HG03025 (cell line): ENCODE measurements around the gene LY6G5C.

Experiments used
- ATAC-seq: cut with Tn5 transposase; IDR thresholded peaks from one replicate; pipeline ENCODE4 v1.9.1; 2021; ENCODE audit warnings: mild to moderate bottlenecking, moderate library complexity; ENCODE audit not compliant: unreplicated experiment, low FRiP score

LY6G5C gene

GRCh38 chr6:31663126-31663960 is 17.5 kb downstream of the LY6G5C start:
- no peak for ATAC-seq

GRCh38 chr6:31662124-31662723 is 18.6 kb downstream of the LY6G5C start:
- no peak for ATAC-seq

DNA sequence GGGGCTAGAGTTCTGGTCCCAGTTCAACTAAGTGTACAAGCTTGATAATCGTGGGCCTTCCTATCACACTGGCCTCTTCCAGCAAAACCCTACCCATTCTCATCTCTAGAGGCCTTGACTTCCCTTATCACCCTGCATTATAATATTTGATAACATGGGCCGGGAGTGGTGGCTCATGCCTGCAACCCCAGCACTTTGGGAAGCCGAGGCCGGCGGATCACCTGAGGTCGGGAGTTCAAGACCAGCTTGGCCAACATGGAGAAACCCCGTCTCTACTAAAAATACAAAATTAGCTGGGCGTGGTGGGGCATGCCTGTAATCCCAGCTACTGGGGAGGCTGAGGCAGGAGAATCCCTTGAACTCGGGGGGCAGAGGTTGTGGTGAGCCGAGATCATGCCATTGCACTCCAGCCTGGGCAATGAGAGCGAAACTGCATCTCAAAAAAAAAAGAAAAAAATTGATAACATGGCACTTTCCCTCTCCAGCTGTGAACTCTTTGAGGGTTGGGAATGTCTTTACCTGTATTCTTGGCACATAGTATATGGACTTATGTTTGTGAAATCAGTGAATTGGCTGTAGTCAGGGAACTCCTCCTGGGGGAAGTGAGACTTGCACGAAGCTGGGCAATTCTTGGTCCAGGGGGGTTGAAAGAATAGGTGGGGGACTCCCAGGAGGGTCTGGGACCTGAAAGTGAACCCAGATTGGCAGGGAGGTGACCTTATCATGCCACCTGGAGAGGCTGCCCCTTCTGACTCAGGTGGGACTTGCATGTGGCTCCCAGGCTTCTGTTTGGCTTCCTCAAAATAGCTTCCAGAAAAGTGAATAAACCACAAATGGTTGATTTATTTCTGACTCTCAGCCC is 19.4 kb downstream of the LY6G5C start:
- no peak for ATAC-seq

DNA sequence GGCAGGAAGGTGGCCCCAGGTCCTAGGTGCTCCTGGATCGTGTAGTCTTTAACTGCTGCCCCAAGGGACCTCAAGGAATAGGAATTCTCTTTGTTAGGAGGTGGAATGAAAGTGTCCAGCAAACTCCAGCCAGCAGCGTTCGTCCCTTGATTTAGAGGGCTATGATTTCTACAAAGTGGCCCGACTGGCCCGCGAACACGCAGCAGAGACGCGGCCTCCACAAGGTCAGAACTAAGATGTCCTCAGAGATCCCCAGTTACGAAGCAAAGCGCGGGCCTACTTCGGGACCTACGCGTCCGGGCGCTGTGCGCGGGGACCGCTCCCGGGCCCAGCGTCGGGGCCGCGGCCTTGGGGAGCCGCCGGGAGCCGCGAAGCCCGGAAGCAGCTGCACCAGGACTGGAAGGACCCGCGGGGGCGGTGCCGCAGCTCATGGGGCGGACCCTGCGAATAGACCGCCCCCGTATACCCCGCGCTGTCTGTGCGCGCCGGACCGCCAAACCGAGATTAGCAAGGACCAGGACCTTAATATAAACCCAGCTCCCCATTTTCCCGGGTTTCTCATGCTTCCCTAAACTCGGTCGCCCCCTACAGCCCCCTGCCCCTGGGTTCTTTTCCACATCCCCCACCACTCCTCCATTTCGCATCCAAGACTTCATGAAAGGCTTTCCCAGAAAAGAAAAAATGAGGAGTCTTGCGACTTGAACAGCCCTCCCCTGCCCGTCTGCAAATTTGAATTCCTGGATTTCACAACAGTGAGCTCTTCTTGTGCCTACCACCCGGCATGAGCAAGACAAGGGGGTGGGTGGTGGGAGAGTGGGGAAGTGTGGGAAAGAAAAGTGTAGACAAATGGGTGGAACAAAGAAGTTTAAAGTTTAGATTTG is 20.2 kb downstream of the LY6G5C start, which contains the start of gene C6orf47:
C6orf47 (minus strand) TSS at position 398 of the 881 bp plus-strand sequence. CDS start 831 bp downstream, outside the sequence.
- peak; percentile 37 for ATAC-seq

GRCh38 chr6:31659649-31660380 is 21.1 kb downstream of the LY6G5C start:
- ATAC-seq, result no peak

- no peak for ATAC-seq
Measured at GRCh38 chr6:31658983-31659648, 21.8 kb downstream of the LY6G5C start.

DNA sequence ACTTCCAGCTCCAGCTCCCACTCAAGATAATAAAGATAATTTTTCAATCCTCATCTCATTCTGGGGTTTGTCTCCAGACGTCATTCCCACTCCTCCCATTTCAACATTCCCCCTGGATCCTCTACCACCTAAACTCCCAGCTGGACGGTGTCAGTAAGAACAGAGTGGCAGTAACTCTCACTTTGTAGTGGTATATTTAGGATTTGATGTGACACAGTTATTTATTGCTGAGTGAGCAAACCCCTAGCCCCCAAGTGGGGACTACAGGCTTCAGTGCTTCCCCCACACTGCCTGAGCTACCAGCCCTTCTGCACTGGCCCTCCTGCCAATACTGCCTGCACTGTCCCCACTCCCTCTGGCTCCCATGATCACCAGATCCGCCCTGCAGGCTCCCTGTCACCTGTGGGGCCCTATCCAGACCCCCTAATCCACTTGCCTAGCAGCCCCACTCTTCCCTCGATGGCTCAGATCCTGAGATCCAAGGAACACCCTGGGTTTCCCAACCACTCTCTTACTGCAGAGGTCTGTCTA is 22.6 kb downstream of the LY6G5C start:
- ATAC-seq, result no peak

DNA sequence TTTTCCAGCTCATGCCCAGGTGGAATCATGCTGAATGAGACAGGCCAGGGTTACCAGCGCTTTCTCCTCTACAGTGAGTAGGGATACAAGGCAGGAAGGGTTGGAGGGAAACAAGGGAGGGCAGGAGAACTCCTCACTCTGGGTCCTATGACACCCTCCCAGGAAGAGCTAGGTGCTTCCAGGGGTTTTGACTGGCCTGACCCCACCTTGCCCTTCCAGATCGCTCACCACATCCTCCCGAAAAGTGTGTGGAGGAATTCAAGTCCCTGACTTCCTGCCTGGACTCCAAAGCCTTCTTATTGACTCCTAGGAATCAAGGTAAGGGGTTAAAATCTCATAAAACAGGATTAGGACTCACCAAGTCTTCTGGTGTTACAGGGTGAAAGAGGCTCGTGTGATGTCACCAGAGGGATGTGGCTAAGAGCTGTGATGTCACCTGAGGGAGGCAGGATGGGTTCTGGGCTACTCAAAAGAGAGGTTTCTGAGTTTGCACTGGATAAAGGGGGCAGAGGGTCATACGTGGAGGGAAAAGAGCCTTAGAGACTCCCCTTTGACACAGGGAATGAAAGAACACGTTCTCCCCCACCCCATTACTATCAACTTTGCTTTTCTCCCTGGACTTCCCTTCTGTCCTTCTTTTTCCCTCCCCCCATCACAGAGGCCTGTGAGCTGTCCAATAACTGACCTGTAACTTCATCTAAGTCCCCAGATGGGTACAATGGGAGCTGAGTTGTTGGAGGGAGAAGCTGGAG is 23.3 kb downstream of the LY6G5C start:
- ATAC-seq, result no peak

DNA sequence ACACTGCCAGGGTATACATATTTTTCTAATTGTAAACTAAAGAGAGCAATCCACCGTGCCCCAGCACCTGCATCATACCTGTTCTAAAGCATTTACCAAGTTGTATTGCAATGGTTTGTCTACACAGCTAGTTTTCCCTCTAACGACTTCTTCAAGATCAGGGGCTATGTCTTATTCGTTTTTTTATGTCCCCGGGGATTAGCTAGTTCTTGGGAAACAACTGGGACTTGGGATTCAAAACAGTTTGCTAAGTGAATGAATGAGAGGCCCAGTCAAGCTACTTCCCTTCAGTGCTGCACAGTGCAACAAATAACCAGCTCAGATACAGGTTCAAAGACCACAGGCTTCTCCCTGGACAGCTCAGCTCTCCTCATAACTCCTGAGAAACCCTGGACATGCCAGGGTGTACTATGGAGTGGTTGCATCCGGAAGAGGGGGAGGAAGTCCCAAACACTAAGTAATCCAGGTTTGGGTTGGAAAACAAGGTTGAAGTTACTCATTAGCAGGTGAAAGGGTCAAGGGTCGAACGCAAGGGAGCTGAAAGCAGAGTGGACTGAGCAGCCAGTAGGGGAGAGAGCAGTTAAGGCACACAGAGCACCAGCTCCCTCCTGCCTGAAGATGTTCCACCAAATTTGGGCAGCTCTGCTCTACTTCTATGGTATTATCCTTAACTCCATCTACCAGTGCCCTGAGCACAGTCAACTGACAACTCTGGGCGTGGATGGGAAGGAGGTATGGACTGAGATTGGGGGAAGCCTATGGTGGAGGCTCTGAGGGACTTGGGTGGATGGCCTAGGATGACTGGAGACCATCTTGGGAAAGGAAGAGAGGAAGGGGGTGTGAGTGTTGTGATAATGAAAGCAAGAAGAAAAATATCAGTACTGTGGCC is 25.3 kb downstream of the LY6G5C start, which contains the start of gene APOM:
APOM (plus strand) TSS at position 546 of the 889 bp plus-strand sequence; CDS start at position 619, 73 bp downstream.
- ATAC-seq, result no peak

GRCh38 chr6:31654574-31655348 is 26.1 kb downstream of the LY6G5C start:
- ATAC-seq, result no peak

GRCh38 chr6:31652925-31653724 is 27.7 kb downstream of the LY6G5C start:
- ATAC-seq, result peak; percentile 47

DNA sequence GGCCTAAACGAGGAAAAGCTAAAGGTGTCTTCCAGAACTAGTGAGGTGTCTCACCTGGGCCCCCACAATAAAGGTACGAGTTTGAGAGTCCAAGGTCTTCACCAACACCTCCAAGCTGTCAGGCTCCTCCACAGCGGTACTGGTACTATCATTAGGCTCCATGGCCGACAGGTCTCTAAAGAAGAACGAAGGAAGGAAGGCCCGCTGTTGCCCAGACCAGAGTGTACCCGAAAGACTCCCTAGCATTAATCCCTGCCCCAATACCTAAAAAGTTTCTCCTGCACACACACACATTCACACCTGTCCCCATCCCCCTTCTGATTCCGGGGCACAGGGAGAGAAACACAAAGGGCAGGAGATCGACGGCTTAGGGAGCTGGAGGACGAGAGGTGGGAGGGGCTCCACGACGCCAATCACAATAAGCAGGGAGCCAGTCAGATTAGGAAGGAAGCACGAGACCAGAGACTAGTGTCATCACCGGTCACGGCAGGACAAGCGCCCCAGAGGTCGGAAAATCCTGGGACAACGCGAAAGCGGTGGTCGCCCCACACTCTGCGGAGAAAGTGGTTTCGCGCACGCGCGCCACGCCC is 29.2 kb downstream of the LY6G5C start:
- ATAC-seq, result peak; percentile 25

- no peak for ATAC-seq
Measured at GRCh38 chr6:31645325-31645724, 35.5 kb downstream of the LY6G5C start.

DNA sequence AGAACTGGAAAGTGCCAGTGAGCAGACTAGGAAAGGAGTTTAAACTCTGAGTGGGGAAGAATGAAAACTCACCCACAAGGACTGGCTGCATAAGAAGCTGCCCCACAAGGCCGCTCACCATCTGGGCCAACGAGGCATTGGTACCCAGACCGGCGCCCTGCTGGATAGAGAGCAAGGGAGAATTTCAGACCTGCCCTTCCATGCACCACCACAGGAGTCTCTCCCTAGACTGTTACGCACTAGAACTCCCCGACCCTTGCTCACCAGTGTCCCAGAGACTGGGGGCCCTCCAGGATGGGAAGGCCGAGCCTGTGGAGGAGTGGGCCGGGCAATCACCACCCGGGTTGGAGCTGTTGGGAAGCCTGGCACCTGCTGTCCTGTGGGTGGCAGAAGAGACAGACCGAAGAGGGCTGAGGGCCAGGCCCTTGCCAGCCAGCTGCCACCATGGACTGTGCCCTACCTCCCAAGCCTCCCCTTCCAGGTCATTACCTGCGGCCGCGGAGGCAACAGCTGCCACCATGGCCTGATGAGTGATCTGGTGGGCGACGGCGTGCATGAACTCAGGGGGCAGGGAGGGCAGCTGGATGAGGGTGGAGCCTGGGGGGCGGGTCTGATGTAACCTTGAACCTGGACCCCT is 36.9 kb downstream of the LY6G5C start:
- ATAC-seq, result no peak
